Measurements from ENCODE around the gene TRAPPC5. TPM values are rescaled to one million over a fixed set of nuclear protein-coding genes. Genes with fewer than 3 reads are reported as not detected.

Gene TRAPPC5
- total RNA-seq, 1 donor from 2014 or later = 93.7 TPM

DNA sequence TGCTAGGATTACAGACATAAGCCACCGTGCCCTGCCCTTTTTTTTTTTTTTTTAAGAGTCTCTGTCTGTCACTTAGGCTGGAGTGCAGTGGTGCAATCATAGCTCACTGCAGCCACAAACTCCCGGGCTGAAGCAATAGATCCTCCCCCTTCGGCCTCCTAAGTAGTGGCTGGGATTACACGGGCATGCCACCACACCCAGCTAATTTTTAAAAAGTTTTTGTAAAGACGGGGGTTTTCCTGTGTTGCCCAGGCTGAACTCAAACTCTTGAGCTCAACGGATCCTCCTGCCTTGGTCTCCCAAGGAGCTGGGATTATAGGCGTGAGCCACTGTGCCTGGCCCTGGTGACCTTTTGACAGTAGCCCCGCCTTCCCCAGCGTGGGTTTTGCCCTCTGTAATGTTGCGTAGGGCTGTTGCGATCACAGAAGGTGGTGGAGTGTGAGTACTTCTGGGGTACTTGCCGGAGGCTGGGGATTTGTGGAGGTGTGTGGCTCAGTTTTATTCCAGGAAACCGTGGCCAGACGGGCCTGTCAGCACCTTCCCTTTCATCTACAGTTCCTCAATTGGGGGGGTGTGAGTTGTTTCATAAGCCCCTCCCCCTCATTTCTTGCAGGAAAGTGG, 23.4 kb upstream of the TRAPPC5 start:
- peaks cover 9% of the 10 kb centered on the region for H3K4me1 Mint-ChIP-seq
- no peaks in the 10 kb centered on the region for H3K9me3 Mint-ChIP-seq
- no peaks in the 10 kb centered on the region for H3K36me3 Mint-ChIP-seq
- H3K4me3 Mint-ChIP-seq = no peak overlapping the region
- H3K27me3 Mint-ChIP-seq (ENCODE audit: low read depth) = peaks cover 32% of the 10 kb centered on the region
- H3K27ac Mint-ChIP-seq = no peak overlapping the region
- DNase-seq (ENCODE audit: low spot score in 2 of 2, unreplicated experiment in 2 of 2) = no peak
- TF ChIP-seq CTCF (IDR thresholded peaks at IDR 0.05; ENCODE audit: unreplicated experiment) = no peak

DNA sequence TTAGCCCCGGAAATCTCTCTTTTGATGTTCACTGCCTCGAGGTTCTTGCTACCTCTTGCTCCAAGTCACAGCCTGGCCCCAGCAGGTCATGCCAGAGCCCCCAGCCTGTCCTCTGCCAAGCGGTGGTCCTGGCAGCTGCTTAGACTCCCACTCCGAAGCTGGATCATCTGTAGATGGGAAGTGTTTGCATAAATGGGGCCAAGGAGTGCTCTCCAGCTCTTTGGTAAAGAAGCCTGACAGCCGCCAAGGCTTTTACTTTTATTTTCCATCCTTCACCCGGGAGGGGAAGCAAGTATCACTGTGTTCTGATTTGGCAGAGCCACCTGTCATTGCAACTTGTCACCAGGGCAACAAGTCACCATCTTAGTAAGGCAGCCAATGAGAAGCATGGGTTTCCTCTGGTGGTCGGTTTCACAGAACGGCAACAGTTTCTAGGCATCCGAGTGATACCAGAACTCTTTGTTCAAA, 22.4 kb upstream of the TRAPPC5 start:
- TF ChIP-seq CTCF (IDR thresholded peaks at IDR 0.05; ENCODE audit: unreplicated experiment) = no peak
- H3K27ac Mint-ChIP-seq = no peak overlapping the region
- H3K4me1 Mint-ChIP-seq = peaks cover 7% of the 10 kb centered on the region
- no peaks in the 10 kb centered on the region for H3K9me3 Mint-ChIP-seq
- peaks cover 34% of the 10 kb centered on the region for H3K27me3 Mint-ChIP-seq (ENCODE audit: low read depth)
- no peak for DNase-seq (ENCODE audit: low spot score in 2 of 2, unreplicated experiment in 2 of 2)
- no peak overlapping the region for H3K4me3 Mint-ChIP-seq
- H3K36me3 Mint-ChIP-seq = no peaks in the 10 kb centered on the region

- no peak for DNase-seq (ENCODE audit: low spot score in 2 of 2, unreplicated experiment in 2 of 2)
- no peak for TF ChIP-seq CTCF (IDR thresholded peaks at IDR 0.05; ENCODE audit: unreplicated experiment)
- Mint-ChIP-seq H3K27me3 (ENCODE audit: low read depth) (peaks cover 43% of the 10 kb centered on the region), H3K4me3 (no peak overlapping the region), H3K36me3 (no peaks in the 10 kb centered on the region), H3K9me3 (no peaks in the 10 kb centered on the region), H3K27ac (no peak overlapping the region), H3K4me1 (no peaks in the 10 kb centered on the region)
Observed at GRCh38 chr19:7661744-7662538, 18.7 kb upstream of the TRAPPC5 start.

GRCh38 chr19:7662657-7663056, 18.0 kb upstream of the TRAPPC5 start:
- Mint-ChIP-seq H3K9me3 (no peaks in the 10 kb centered on the region), H3K4me3 (no peak overlapping the region), H3K27me3 (ENCODE audit: low read depth) (peaks cover 48% of the 10 kb centered on the region), H3K36me3 (no peaks in the 10 kb centered on the region), H3K4me1 (no peaks in the 10 kb centered on the region), H3K27ac (no peak overlapping the region)
- TF ChIP-seq CTCF (IDR thresholded peaks at IDR 0.05; ENCODE audit: unreplicated experiment) = no peak
- DNase-seq (ENCODE audit: low spot score in 2 of 2, unreplicated experiment in 2 of 2) = no peak

GRCh38 chr19:7663706-7664105, 16.9 kb upstream of the TRAPPC5 start:
- Mint-ChIP-seq H3K27me3 (ENCODE audit: low read depth) (peaks cover 51% of the 10 kb centered on the region), H3K27ac (no peak overlapping the region), H3K36me3 (no peaks in the 10 kb centered on the region), H3K4me3 (no peak overlapping the region), H3K9me3 (no peaks in the 10 kb centered on the region), H3K4me1 (no peaks in the 10 kb centered on the region)
- TF ChIP-seq CTCF (IDR thresholded peaks at IDR 0.05; ENCODE audit: unreplicated experiment) = no peak
- no peak for DNase-seq (ENCODE audit: low spot score in 2 of 2, unreplicated experiment in 2 of 2)
